KMS-11 (cell line): ENCODE data around the gene GAPT.

Experiments used
- H2AFZ ChIP-seq: fragments of 200-600 bp; sonication (generic); 2 replicates; pipeline ENCODE4 v1.6.1; 2016; ENCODE audit warnings: antibody characterized with exemption, mixed run types, low read depth
- H3K27ac ChIP-seq: fragments of 200-600 bp; sonication (generic); 2 replicates; pipeline ENCODE4 v1.6.1; 2016; ENCODE audit warnings: mild to moderate bottlenecking, mixed run types
- H3K27me3 ChIP-seq: fragments of 200-600 bp; sonication (generic); 2 replicates; pipeline ENCODE4 v1.6.1; 2017; ENCODE audit warnings: mild to moderate bottlenecking, low read depth, mixed run types, moderate library complexity; ENCODE audit not compliant: insufficient read depth
- H3K36me3 ChIP-seq: fragments of 200-600 bp; sonication (generic); 2 replicates; pipeline ENCODE4 v1.6.1; 2017; ENCODE audit warnings: mild to moderate bottlenecking, mixed run types; ENCODE audit not compliant: insufficient read depth
- H3K4me1 ChIP-seq: fragments of 200-600 bp; sonication (generic); 2 replicates; pipeline ENCODE4 v1.6.1; 2016; ENCODE audit warnings: mild to moderate bottlenecking, low read depth, mixed run types; ENCODE audit not compliant: poor library complexity, severe bottlenecking
- H3K4me2 ChIP-seq: fragments of 200-600 bp; sonication (generic); 2 replicates; pipeline ENCODE4 v1.7.0; 2016; ENCODE audit warnings: mild to moderate bottlenecking, mixed run types
- H3K4me3 ChIP-seq: fragments of 200-600 bp; sonication (generic); IDR thresholded peaks from 2 replicates; pipeline ENCODE4 v1.6.1; 2017; ENCODE audit warnings: low read depth, low read length, mixed read lengths; ENCODE audit not compliant: insufficient read depth
- H3K79me2 ChIP-seq: fragments of 200-600 bp; sonication (generic); 2 replicates; pipeline ENCODE4 v1.6.1; 2016; ENCODE audit warnings: low read depth, mixed run types; ENCODE audit not compliant: insufficient read depth
- H3K9ac ChIP-seq: fragments of 200-600 bp; sonication (generic); 2 replicates; pipeline ENCODE4 v1.6.1; 2016; ENCODE audit warnings: mild to moderate bottlenecking, mixed run types
- H4K20me1 ChIP-seq: fragments of 200-600 bp; sonication (generic); 2 replicates; pipeline ENCODE4 v1.6.1; 2016; ENCODE audit warnings: mild to moderate bottlenecking, mixed run types; ENCODE audit not compliant: insufficient read depth
- CTCF ChIP-seq: fragments of 200-600 bp; sonication (generic); conservative IDR thresholded peaks from 2 replicates; pipeline ENCODE4 v1.6.1; 2017; ENCODE audit warnings: low read depth, mild to moderate bottlenecking, antibody characterized with exemption, low read length, moderate library complexity, mixed read lengths

The GAPT gene

GRCh38 chr5:58491216-58491892 lies at the start of gene GAPT:
GAPT (plus strand) TSS chr5:58491435; CDS start chr5:58494537, 3,102 bp downstream.
- TF ChIP-seq CTCF = no peak
- Histone ChIP-seq H3K9ac (no peak within 1 kb of the TSS), H3K4me2 (no peak within 1 kb of the TSS), H3K79me2 (no peaks in the 10 kb centered on the region), H3K4me1 (no peaks in the 10 kb centered on the region), H3K27ac (no peak within 1 kb of the TSS), H3K36me3 (no peaks in the 10 kb centered on the region), H3K4me3 (no peak within 1 kb of the TSS), H4K20me1 (no peaks in the 10 kb centered on the region), H2AFZ (no peak within 1 kb of the TSS), H3K27me3 (no peaks in the 10 kb centered on the region)

GRCh38 chr5:58444805-58445204 lies 46.4 kb upstream of the GAPT start:
- Histone ChIP-seq H3K79me2 (no peaks in the 10 kb centered on the region), H3K27ac (no peak overlapping the region), H3K4me2 (no peak overlapping the region), H3K4me3 (no peak overlapping the region), H3K27me3 (no peaks in the 10 kb centered on the region), H3K36me3 (no peaks in the 10 kb centered on the region), H2AFZ (no peak overlapping the region), H3K4me1 (no peaks in the 10 kb centered on the region), H4K20me1 (no peaks in the 10 kb centered on the region; the same call in 1 of the 2 replicates), H3K9ac (no peak overlapping the region)
- TF ChIP-seq CTCF = no peak

- H3K79me2 ChIP-seq = no peaks in the 10 kb centered on the region
- no peak overlapping the region for H3K4me3 ChIP-seq
- H3K27ac ChIP-seq = no peak overlapping the region
- H3K36me3 ChIP-seq = no peaks in the 10 kb centered on the region
- H4K20me1 ChIP-seq = no peaks in the 10 kb centered on the region; the same call in 1 of the 2 replicates
- H2AFZ ChIP-seq = no peak overlapping the region
- H3K27me3 ChIP-seq = no peaks in the 10 kb centered on the region
- no peak overlapping the region for H3K9ac ChIP-seq
- TF ChIP-seq CTCF = no peak
- no peak overlapping the region for H3K4me2 ChIP-seq
- no peaks in the 10 kb centered on the region for H3K4me1 ChIP-seq
Observed at GRCh38 chr5:58446024-58446423, 45.2 kb upstream of the GAPT start.

GRCh38 chr5:58447226-58447625 lies 44.0 kb upstream of the GAPT start:
- Histone ChIP-seq H3K4me3 (no peak overlapping the region), H3K36me3 (no peaks in the 10 kb centered on the region), H2AFZ (no peak overlapping the region), H3K27me3 (no peaks in the 10 kb centered on the region), H3K27ac (no peak overlapping the region), H3K4me1 (no peaks in the 10 kb centered on the region), H3K4me2 (no peak overlapping the region), H4K20me1 (no peaks in the 10 kb centered on the region; the same call in 1 of the 2 replicates), H3K9ac (no peak overlapping the region), H3K79me2 (no peaks in the 10 kb centered on the region)
- no peak for TF ChIP-seq CTCF
